Ramos (cell line): ENCODE results near the gene ZBED6.
"Not testable (repeated sequence)": the region's sequence is repeated elsewhere in the genome, so short reads cannot be mapped to it uniquely, and the experiment has no call there.

Source experiments
- in situ Hi-C: fragments of 300-500 bp; cut with MboI; formaldehyde crosslinking; loops from one replicate; pipeline ENCODE4 v1.14.3; 2022; ENCODE audit warnings: low sequenced_read_pairs; ENCODE audit not compliant: unreplicated experiment

Gene ZBED6

GRCh38 chr1:203778146-203778545 is 17.3 kb upstream of the ZBED6 start:
- in situ Hi-C loops = no loop called here

GRCh38 chr1:203778789-203779188 is 16.6 kb upstream of the ZBED6 start:
- in situ Hi-C loops = no loop called here

- in situ Hi-C loops = no loop called here
These were observed 13.5 kb upstream of the ZBED6 start for GRCh38 chr1:203781962-203782361.

- in situ Hi-C loops = no loop called here
These were observed 5.5 kb upstream of the ZBED6 start for GRCh38 chr1:203789966-203790365.

- in situ Hi-C loops = no loop called here
These were observed 3.9 kb upstream of the ZBED6 start for GRCh38 chr1:203791498-203791897.

GRCh38 chr1:203792486-203792885 is 2.9 kb upstream of the ZBED6 start:
- in situ Hi-C loops = no loop called here

- in situ Hi-C loops = not testable (repeated sequence)
These were observed 1.9 kb upstream of the ZBED6 start for GRCh38 chr1:203793561-203793960.

- in situ Hi-C loops = no loop called here
These were observed 521 bp upstream of the ZBED6 start for GRCh38 chr1:203794764-203795440.

- in situ Hi-C loops = no loop called here
These were observed 798 bp downstream of the ZBED6 start for GRCh38 chr1:203796236-203796605.

- in situ Hi-C loops = no loop called here
These were observed 1.8 kb downstream of the ZBED6 start for GRCh38 chr1:203797216-203797615.

GRCh38 chr1:203797948-203798655 is 2.7 kb downstream of the ZBED6 start:
- in situ Hi-C loops = no loop called here

- in situ Hi-C loops = no loop called here
These were observed 3.7 kb downstream of the ZBED6 start for GRCh38 chr1:203799157-203799556.

- in situ Hi-C loops = no loop called here
These were observed 4.5 kb downstream of the ZBED6 start for GRCh38 chr1:203799971-203800370.

- in situ Hi-C loops = no loop called here
These were observed 10.3 kb downstream of the ZBED6 start for GRCh38 chr1:203805689-203806088.

- in situ Hi-C loops = no loop called here
These were observed 11.8 kb downstream of the ZBED6 start for GRCh38 chr1:203807196-203807595.

- in situ Hi-C loops = no loop called here
These were observed 18.3 kb downstream of the ZBED6 start for GRCh38 chr1:203813581-203814341.

- in situ Hi-C loops = no loop called here
These were observed 23.0 kb downstream of the ZBED6 start for GRCh38 chr1:203818399-203818798.

GRCh38 chr1:203823306-203823705 is 27.9 kb downstream of the ZBED6 start:
- in situ Hi-C loops = no loop called here

GRCh38 chr1:203826175-203826574 is 30.8 kb downstream of the ZBED6 start:
- in situ Hi-C loops = no loop called here

GRCh38 chr1:203828002-203828401 is 32.6 kb downstream of the ZBED6 start:
- in situ Hi-C loops = no loop called here

GRCh38 chr1:203828503-203828902 is 33.1 kb downstream of the ZBED6 start:
- in situ Hi-C loops = no loop called here
